LNCaP clone FGC (cell line): Measurements from ENCODE around the gene MPST.

Source experiments
- DNase-seq: peaks from one replicate; pipeline ENCODE4 v3.0.0-alpha.2; 2011; ENCODE audit warnings: low read depth
- H3K4me3 ChIP-seq: 2 replicates; pipeline ENCODE4 v1.5.1; 2011; ENCODE audit warnings: mild to moderate bottlenecking, low read depth, low read length, control low read depth
- TF ChIP-seq, protein P1 (sequence below): IDR thresholded peaks from 2 replicates; pipeline ENCODE4 v1.5.1; 2012; ENCODE audit warnings: mild to moderate bottlenecking; ENCODE audit not compliant: control insufficient read depth, insufficient read depth; ENCODE audit errors: extremely low read depth

MPST gene

DNA sequence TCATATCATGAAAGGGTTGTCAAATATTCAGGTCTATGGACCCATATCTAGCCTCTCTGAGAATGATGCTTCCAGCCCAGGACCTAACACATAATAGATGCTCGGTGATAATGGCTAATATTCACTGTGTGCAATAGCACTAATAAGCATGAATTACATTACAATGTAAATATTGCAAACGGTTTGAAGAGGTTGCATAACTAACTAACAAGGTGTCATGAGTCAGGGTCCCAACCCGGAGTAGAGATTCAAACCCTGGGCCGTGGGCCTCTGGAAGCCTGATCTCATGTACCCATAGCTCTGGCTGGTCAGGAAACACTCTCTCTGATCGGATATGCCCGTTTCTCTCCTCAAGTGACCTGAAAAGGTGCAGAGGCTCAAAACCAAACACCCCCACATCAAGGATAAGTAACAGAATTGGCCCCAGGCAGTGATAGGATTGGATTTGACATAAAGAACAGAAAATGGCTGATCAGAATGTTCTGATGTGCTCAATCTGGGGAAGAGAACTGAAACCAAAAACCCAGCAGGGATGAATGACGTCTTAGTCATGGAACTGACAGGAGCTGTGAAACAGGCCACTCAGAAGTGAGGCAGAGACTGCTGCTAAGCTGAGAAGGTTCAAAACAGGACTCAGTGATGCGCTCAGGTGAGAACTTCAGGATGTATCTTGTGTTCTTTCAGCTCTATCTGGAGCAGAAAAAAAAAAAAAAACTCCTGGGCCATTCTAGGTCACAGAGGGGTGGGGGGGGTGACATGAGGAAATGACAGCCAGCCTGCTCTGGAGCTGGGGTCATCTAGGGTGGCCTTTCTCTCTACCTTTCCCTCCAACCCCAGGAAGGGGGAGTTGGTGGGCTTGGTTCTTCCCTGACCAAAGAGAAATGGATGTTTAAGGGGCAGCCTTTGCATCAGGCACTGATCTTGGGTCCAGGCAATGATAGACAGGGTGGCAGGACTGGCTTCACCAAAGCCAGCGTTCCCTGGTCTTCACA, 25.4 kb downstream of the MPST start:
- TF ChIP-seq, protein P1, sequence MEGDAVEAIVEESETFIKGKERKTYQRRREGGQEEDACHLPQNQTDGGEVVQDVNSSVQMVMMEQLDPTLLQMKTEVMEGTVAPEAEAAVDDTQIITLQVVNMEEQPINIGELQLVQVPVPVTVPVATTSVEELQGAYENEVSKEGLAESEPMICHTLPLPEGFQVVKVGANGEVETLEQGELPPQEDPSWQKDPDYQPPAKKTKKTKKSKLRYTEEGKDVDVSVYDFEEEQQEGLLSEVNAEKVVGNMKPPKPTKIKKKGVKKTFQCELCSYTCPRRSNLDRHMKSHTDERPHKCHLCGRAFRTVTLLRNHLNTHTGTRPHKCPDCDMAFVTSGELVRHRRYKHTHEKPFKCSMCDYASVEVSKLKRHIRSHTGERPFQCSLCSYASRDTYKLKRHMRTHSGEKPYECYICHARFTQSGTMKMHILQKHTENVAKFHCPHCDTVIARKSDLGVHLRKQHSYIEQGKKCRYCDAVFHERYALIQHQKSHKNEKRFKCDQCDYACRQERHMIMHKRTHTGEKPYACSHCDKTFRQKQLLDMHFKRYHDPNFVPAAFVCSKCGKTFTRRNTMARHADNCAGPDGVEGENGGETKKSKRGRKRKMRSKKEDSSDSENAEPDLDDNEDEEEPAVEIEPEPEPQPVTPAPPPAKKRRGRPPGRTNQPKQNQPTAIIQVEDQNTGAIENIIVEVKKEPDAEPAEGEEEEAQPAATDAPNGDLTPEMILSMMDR, result no peak
- no peak overlapping the region for H3K4me3 ChIP-seq
- no peak for DNase-seq

DNA sequence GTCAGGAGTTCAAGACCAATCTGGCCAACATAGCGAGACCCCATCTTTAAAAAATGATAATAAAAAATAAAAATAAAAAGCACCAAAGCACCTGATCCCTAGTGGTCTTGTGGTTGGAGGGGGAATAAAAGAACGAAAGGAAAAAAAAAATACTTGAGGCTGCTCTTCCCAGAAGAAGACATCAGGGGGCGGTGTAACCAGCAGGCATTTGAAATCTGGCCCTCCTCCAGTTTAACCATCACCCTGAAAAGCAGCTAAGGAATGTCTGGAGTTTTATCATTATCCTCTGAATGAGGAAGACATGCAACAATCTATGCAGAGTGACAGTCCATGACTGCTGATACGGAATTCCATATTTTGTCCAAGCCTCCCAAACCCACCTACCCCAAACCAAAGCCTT, 26.4 kb downstream of the MPST start:
- TF ChIP-seq, protein P1, result peak; percentile 47; the same call in 1 of the 2 replicates
- H3K4me3 ChIP-seq, result no peak overlapping the region
- DNase-seq, result no peak

DNA sequence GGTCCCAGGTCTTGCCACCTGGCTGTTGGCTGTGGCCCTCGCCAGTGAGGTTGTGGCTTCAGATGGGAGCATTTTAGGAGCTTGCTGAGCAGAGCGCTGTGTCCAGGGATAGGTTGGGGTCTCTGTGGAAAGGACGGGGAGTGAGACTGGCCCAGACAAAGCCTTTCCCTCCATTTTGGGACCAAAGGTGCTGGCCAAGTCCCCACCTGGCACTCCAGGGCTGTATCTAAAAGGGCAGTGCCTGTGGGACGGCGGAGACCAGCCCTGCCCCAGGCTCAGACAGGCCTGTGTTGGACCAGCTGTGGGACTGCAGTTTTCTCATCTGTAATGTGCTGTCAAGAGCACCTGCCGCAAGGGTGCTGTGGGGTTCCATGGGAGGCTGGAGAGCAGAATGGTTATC, 27.0 kb downstream of the MPST start:
- TF ChIP-seq, protein P1, result no peak
- DNase-seq, result no peak
- no peak overlapping the region for H3K4me3 ChIP-seq

DNA sequence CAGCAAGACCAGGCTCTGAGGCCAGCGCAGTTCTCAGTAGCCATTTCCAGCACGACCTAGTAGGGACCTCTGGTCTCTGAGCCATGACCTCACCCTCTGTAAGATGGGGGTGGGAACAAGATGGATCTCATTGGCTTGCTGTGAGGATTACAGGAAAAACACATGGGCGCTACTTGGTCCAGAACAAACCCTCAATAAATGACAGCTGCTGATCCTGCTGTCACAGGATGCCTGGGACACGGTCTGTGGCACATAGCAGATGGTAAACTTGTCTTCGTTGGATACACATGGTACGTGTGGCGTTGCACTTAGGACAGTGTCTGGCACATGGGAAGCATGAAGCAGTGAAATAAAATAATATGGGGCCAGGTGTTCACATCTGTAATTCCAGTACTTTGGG, 27.5 kb downstream of the MPST start:
- H3K4me3 ChIP-seq, result no peak overlapping the region
- TF ChIP-seq, protein P1, result no peak
- no peak for DNase-seq

DNA sequence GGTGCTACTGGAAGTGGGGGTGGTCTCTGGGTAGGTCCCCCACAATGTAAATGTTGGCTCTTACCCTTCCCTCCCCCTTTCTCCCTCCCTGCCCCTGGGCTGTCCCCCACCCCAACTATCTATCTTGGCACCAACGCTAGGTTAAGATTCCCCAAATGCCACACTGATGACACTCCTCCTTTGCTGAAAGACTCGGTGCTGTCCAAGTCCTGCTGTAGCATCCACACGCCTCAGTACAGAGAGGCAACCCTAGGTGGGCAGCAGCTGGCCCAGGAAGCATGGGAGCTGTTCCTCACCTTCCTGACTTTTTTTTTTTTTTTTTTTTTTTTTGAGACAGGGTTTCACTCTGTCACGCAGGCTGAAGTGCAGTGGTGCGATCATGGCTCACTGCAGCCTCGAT, 28.6 kb downstream of the MPST start:
- no peak for DNase-seq
- no peak overlapping the region for H3K4me3 ChIP-seq
- TF ChIP-seq, protein P1, result no peak

DNA sequence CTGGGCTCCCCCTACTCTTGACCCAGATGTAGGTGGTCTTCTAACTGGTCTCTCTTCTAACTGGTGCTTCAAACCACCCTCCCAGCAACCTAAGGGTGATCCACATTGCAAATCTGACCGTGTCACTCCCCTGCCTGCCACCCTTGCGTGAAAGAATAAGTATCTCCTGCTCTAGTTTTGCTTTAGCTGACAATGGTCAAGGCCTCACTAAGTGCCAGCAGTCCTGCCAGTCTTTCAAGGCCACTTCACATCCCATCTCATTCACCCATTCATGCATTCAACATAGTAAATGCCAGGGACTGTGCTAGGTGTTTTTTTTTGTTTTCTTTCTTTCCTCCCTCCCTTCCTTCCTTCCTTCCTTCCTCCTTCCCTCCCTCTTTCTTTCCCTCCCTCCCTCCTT, 29.7 kb downstream of the MPST start:
- DNase-seq, result no peak
- TF ChIP-seq, protein P1, result no peak
- no peak overlapping the region for H3K4me3 ChIP-seq
